ENCODE results near the gene LRRC4B. TPM values are rescaled to one million over a fixed set of nuclear protein-coding genes. Genes with fewer than 3 reads are reported as not detected.

The LRRC4B gene
- total and polyA plus RNA-seq, 2 of the 8 experiments (the other 6 are each of a cell fraction or from before 2014, with no cell fraction given) = 13.4 to 21.2 TPM

DNA sequence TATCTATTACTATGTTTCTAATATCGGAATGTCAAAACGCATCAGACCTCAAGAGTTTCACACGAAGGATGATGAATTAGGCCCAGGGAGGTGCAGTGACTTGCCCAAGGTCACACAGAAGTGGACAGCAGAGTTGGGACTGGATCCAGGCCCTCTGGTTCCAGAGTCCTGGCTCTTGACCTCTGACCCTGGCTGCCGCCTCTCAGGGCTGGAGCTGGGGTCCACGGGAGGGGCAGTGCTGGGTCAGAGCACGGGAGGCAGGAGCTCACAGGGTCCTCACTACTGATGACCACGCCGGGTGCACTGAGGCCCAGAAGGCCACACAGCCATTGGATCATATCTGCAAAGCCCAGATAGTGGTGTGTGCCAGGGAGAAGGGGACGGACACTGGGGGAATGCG is 45.4 kb downstream of the LRRC4B start:
- H3K79me1 ChIP-seq (ENCODE audit: low read depth, low read length) = no peaks in the 10 kb centered on the region
- no peak overlapping the region for H2AK5ac ChIP-seq (ENCODE audit: low read depth, low read length)
- H3K4me1 ChIP-seq (replicated peaks in 1 of 4; ENCODE audit: control insufficient read depth in 3 of 4, insufficient read depth in 4 of 4, low read length in 3 of 4) = no peaks in the 10 kb centered on the region
- DNase-seq (ENCODE audit: low read depth in 1 of 2, low spot score in 2 of 2) (no peak), FAIRE-seq (no peak)
- no peak overlapping the region for H4K5ac ChIP-seq (ENCODE audit: insufficient read length, low read depth, low read length)
- no peak overlapping the region for H3K4ac ChIP-seq (replicated peaks; ENCODE audit: insufficient read length, low read depth, low read length)
- H3K9ac ChIP-seq (replicated peaks in 1 of 4; ENCODE audit: extremely low read depth in 1 of 4, low read depth in 3 of 4, low read length in 3 of 4) = no peak overlapping the region
- H3K27me3 ChIP-seq (replicated peaks in 1 of 4; ENCODE audit: control insufficient read depth in 3 of 4, extremely low read depth in 1 of 4, insufficient read depth in 3 of 4, low read length in 3 of 4) = no peaks in the 10 kb centered on the region; a peak in 1 of 7 replicates
- no peak overlapping the region for H3K56ac ChIP-seq (replicated peaks; ENCODE audit: insufficient read length, low read depth, low read length)
- no peak overlapping the region for H2BK5ac ChIP-seq (ENCODE audit: low read depth, low read length)
- no peak overlapping the region for H3K18ac ChIP-seq (ENCODE audit: extremely low read depth, low read length)
- no peaks in the 10 kb centered on the region for H3K79me2 ChIP-seq (ENCODE audit: control insufficient read depth in 1 of 2, insufficient read depth in 2 of 2, low read length in 2 of 2)
- ChIA-PET CTCF (ENCODE audit: partially characterized antibody) (interaction anchor here (0.8 to 19.3 kb wide), 7 partner anchors 15 to 231 kb away, joined by 3 to 206 read pairs (median 3); no protein-coding TSS in a partner anchor), POLR2A (ENCODE audit: partially characterized antibody) (no interaction called here)
- WGBS, 2 experiments (ENCODE audit: extremely low coverage in 1 of 2, insufficient coverage in 1 of 2, insufficient read length in 1 of 2, insufficient replicate concordance in 2 of 2, low coverage in 1 of 2, low lambda C conversion rate in 2 of 2, missing lambda C conversion rate in 1 of 2) = 92% methylated on average over 10 of the region's 10 CpGs; no CpG with 5 or more reads in 1 of the 2 experiments
- peaks cover 3 to 9% of the 10 kb centered on the region in 2 experiments for H4K20me1 ChIP-seq (replicated peaks in 1 of 2; ENCODE audit: control insufficient read depth in 1 of 2, insufficient read depth in 2 of 2, low read length in 2 of 2)
- H3K4me2 ChIP-seq (ENCODE audit: insufficient read depth in 1 of 2, low read depth in 2 of 2, low read length in 2 of 2) = no peak overlapping the region
- H2BK120ac ChIP-seq (replicated peaks; ENCODE audit: low read depth, low read length) = no peak overlapping the region
- H2BK12ac ChIP-seq (ENCODE audit: low read depth, low read length) = no peak overlapping the region
- no peak overlapping the region for H2BK20ac ChIP-seq (ENCODE audit: low read length)
- H2AFZ ChIP-seq (ENCODE audit: low read length) = no peak overlapping the region
- no peak overlapping the region for H4K8ac ChIP-seq (ENCODE audit: extremely low read depth, insufficient read depth, low read length)
- TF ChIP-seq EZH2 (IDR thresholded peaks at IDR 0.05; ENCODE audit: low read depth, low read length, severe bottlenecking) (no peak), SUZ12 (IDR thresholded peaks at IDR 0.05; ENCODE audit: low read length) (no peak), RFX5 (IDR thresholded peaks at IDR 0.05; ENCODE audit: borderline replicate concordance, low read depth, low read length) (no peak), SP1 (IDR thresholded peaks at IDR 0.05; ENCODE audit: low read depth, low read length) (no peak), RAD21 (IDR thresholded peaks at IDR 0.05 in 1 of 2, conservative IDR thresholded peaks at IDR 0.05 in 1 of 2; ENCODE audit: low read depth in 2 of 2, low read length in 2 of 2) (no peak), TCF12 (IDR thresholded peaks at IDR 0.05; ENCODE audit: low read depth, low read length) (no peak), POU5F1 (IDR thresholded peaks at IDR 0.05; ENCODE audit: low read depth, low read length) (no peak), CEBPB (IDR thresholded peaks at IDR 0.05; ENCODE audit: low read depth, low read length) (no peak), SIRT6 (IDR thresholded peaks at IDR 0.05; ENCODE audit: low read length) (no peak), POLR2AphosphoS5 (IDR thresholded peaks at IDR 0.05; ENCODE audit: low read depth, low read length) (no peak), SIN3A (conservative IDR thresholded peaks at IDR 0.05 in 1 of 2, IDR thresholded peaks at IDR 0.05 in 1 of 2; ENCODE audit: low read depth in 1 of 2, low read length in 2 of 2) (no peak)
- TF ChIP-seq, protein P1, sequence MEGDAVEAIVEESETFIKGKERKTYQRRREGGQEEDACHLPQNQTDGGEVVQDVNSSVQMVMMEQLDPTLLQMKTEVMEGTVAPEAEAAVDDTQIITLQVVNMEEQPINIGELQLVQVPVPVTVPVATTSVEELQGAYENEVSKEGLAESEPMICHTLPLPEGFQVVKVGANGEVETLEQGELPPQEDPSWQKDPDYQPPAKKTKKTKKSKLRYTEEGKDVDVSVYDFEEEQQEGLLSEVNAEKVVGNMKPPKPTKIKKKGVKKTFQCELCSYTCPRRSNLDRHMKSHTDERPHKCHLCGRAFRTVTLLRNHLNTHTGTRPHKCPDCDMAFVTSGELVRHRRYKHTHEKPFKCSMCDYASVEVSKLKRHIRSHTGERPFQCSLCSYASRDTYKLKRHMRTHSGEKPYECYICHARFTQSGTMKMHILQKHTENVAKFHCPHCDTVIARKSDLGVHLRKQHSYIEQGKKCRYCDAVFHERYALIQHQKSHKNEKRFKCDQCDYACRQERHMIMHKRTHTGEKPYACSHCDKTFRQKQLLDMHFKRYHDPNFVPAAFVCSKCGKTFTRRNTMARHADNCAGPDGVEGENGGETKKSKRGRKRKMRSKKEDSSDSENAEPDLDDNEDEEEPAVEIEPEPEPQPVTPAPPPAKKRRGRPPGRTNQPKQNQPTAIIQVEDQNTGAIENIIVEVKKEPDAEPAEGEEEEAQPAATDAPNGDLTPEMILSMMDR (IDR thresholded peaks at IDR 0.05; ENCODE audit: control extremely low read depth in 1 of 3, insufficient read depth in 1 of 3, low read depth in 1 of 3, low read length in 3 of 3) = no peak
- no peak overlapping the region for H3K14ac ChIP-seq (ENCODE audit: insufficient read length)
- H3K36me3 ChIP-seq (ENCODE audit: control insufficient read depth in 2 of 4, insufficient read depth in 4 of 4, low read length in 3 of 4) = peaks cover 0 to 13% (median 0%) of the 10 kb centered on the region in 4 experiments; a peak in 1 of 8 replicates
- no peak overlapping the region for H3K4me3 ChIP-seq (ENCODE audit: extremely low read depth in 1 of 4, insufficient read depth in 2 of 4, low read depth in 3 of 4, low read length in 4 of 4)
- H3K27ac ChIP-seq (ENCODE audit: low read depth, low read length) = no peak overlapping the region
- H3K23me2 ChIP-seq (ENCODE audit: low read depth, low read length) = no peaks in the 10 kb centered on the region
- H2BK15ac ChIP-seq (ENCODE audit: low read length) = no peak overlapping the region
- H3K9me3 ChIP-seq (ENCODE audit: insufficient read depth in 2 of 2, low read depth in 1 of 2, low read length in 1 of 2) = no peaks in the 10 kb centered on the region; a peak in 1 of 4 replicates
- no peak overlapping the region for H3K23ac ChIP-seq (ENCODE audit: insufficient read length)
- no peak overlapping the region for H4K91ac ChIP-seq (replicated peaks; ENCODE audit: insufficient read length, low read length)
